ENCODE measurements around the gene GUK1.

DNA sequence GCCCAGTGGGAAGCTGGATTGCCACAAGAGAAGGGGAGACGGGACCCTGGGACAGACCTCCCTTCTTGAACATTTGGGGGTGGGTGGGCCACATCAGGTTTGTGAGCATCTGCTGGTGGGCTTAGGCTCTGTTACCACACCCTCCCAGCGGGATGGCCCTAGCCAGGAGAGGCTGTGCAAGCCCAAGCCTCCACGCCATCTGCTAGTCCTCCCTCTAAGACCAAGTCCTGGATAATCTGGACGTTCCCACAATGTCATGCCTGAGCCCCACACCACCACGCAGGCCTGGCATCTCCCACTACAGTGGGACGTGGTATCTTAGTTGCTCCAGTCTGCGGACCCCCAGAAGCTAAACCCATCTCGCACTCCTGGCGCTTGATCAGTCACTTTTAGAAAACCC lies 21.8 kb downstream of the GUK1 start:
- TF ChIP-seq, protein P1, sequence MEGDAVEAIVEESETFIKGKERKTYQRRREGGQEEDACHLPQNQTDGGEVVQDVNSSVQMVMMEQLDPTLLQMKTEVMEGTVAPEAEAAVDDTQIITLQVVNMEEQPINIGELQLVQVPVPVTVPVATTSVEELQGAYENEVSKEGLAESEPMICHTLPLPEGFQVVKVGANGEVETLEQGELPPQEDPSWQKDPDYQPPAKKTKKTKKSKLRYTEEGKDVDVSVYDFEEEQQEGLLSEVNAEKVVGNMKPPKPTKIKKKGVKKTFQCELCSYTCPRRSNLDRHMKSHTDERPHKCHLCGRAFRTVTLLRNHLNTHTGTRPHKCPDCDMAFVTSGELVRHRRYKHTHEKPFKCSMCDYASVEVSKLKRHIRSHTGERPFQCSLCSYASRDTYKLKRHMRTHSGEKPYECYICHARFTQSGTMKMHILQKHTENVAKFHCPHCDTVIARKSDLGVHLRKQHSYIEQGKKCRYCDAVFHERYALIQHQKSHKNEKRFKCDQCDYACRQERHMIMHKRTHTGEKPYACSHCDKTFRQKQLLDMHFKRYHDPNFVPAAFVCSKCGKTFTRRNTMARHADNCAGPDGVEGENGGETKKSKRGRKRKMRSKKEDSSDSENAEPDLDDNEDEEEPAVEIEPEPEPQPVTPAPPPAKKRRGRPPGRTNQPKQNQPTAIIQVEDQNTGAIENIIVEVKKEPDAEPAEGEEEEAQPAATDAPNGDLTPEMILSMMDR (conservative IDR thresholded peaks at IDR 0.05; ENCODE audit: low read depth, low read length) = no peak
- TF ChIP-seq MAFK (IDR thresholded peaks at IDR 0.05; ENCODE audit: low read depth, low read length) (no peak), CEBPB (IDR thresholded peaks at IDR 0.05; ENCODE audit: low read depth, low read length) (no peak)
